BLaER1 treated with 17β-estradiol and CSF1 and Interleukin-3, amounts not matched to agents 10 nM and 100 nM (cell line): ENCODE data around the gene DCTN4.
"Not testable (repeated sequence)": the region's sequence is repeated elsewhere in the genome, so short reads cannot be mapped to it uniquely, and the experiment has no call there.

Source experiments
- H3K27ac ChIP-seq, 11 experiments: shearing (Covaris generic); formaldehyde crosslinking; 2 replicates each; pipeline ENCODE4 v1.8.1; 2022
- H3K27me3 ChIP-seq, 11 experiments: shearing (Covaris generic); formaldehyde crosslinking; 2 replicates each; pipeline ENCODE4 v1.8.1; 2022
- H3K36me3 ChIP-seq, 11 experiments: shearing (Covaris generic); formaldehyde crosslinking; 2 replicates each; pipeline ENCODE4 v1.8.1; 2022
- H3K4me1 ChIP-seq, 10 experiments: shearing (Covaris generic); formaldehyde crosslinking; 2 replicates each; pipeline ENCODE4 v1.8.1; 2022
- H3K4me2 ChIP-seq, 11 experiments: shearing (Covaris generic); formaldehyde crosslinking; 2 replicates each; pipeline ENCODE4 v1.8.1; 2022
- H3K4me3 ChIP-seq, 10 experiments: shearing (Covaris generic); formaldehyde crosslinking; 2 replicates each; pipeline ENCODE4 v1.8.1; 2022
- H3K9ac ChIP-seq, 11 experiments: shearing (Covaris generic); formaldehyde crosslinking; 2 replicates each; pipeline ENCODE4 v1.8.1; 2022
- H3K9me3 ChIP-seq, 11 experiments: shearing (Covaris generic); formaldehyde crosslinking; replicated peaks in 1 of 11; 2 replicates each; pipeline ENCODE4 v1.8.1; 2022
- H4K20me1 ChIP-seq, 11 experiments: shearing (Covaris generic); formaldehyde crosslinking; 2 replicates each; pipeline ENCODE4 v1.8.1; 2022
- Cebpa-rat ChIP-seq, 11 experiments: shearing (Covaris generic); IDR thresholded peaks; 2 replicates each; pipeline ENCODE4 v1.8.1; 2022

The DCTN4 gene

GRCh38 chr5:150758531-150759333 is at the start of gene DCTN4:
DCTN4 (minus strand) TSS chr5:150759017; CDS start chr5:150758993, 24 bp downstream.
- peaks cover 0 to 9% (median 0%) of the 10 kb centered on the region in 11 experiments; a peak in 1 of 22 replicates for H3K9me3 ChIP-seq

GRCh38 chr5:150804388-150804787 is 45.6 kb upstream of the DCTN4 start:
- H3K4me1 ChIP-seq, result peaks cover 5 to 13% (median 11%) of the 10 kb centered on the region in 10 experiments; a peak in 15 of 20 replicates
- H3K9me3 ChIP-seq, result peaks cover 2 to 20% (median 10%) of the 10 kb centered on the region in 11 experiments; a peak in 18 of 22 replicates
- no peaks in the 10 kb centered on the region for H3K27me3 ChIP-seq
- no peaks in the 10 kb centered on the region for H3K36me3 ChIP-seq
- H3K27ac ChIP-seq, result no peak overlapping the region
- TF ChIP-seq Cebpa-rat (IDR thresholded peaks at IDR 0.05), result no peak
- H3K9ac ChIP-seq, result no peak overlapping the region
- H3K4me3 ChIP-seq, result no peak overlapping the region
- H3K4me2 ChIP-seq, result no peak overlapping the region
- no peaks in the 10 kb centered on the region for H4K20me1 ChIP-seq

More at GRCh38 chr5:150758531-150759333, at the start of gene DCTN4:
- TF ChIP-seq Cebpa-rat (IDR thresholded peaks at IDR 0.05), result no peak
- Histone ChIP-seq H3K36me3 (peaks cover 27 to 35% (median 28%) of the 10 kb centered on the region in 11 experiments), H3K4me2 (peak within 1 kb of the TSS; percentile 78 to 99 (median 93)), H3K27me3 (no peaks in the 10 kb centered on the region), H3K4me1 (peaks cover 49 to 81% (median 53%) of the 10 kb centered on the region in 10 experiments), H4K20me1 (peaks cover 0 to 17% (median 8%) of the 10 kb centered on the region in 11 experiments; a peak in 10 of 22 replicates), H3K9ac (peak within 1 kb of the TSS; percentile 87 to 94 (median 91)), H3K27ac (peak within 1 kb of the TSS; percentile 88 to 98 (median 94)), H3K4me3 (peak within 1 kb of the TSS; percentile 68 to 86 (median 78))

- peak overlapping the region in 1 of 10 experiments; percentile 16; a peak in 1 of 20 replicates for H3K4me3 ChIP-seq
Measured at GRCh38 chr5:150801117-150801927, 42.5 kb upstream of the DCTN4 start.

DNA sequence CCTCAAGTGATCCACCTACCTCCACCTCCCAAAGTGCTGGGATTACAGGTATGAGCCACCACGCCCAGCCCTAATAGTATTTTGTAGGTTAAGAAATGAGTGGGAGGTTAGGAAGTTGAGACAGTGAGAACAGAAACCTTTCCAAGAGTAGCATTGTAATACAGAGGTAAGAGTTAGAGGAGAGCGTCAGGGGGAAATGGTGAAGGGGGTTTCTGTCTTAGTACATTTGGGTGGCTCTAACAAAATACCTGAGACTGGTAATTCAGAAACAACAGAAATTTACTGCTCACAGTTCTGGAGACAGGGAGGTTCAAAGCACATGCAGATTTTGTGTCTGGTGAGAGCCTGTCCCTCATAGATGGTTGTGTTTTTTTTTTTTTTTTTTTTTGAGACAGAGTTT is 38.6 kb upstream of the DCTN4 start:
- Histone ChIP-seq H3K9ac (no peak overlapping the region), H3K36me3 (peaks cover 15 to 68% (median 44%) of the 10 kb centered on the region in 11 experiments; a peak in 19 of 22 replicates), H3K4me3 (no peak overlapping the region), H3K4me1 (peaks cover 5 to 28% (median 12%) of the 10 kb centered on the region in 10 experiments; a peak in 17 of 20 replicates), H3K4me2 (no peak overlapping the region), H3K27me3 (no peaks in the 10 kb centered on the region), H4K20me1 (peaks cover 0 to 32% (median 7%) of the 10 kb centered on the region in 11 experiments; a peak in 8 of 22 replicates), H3K9me3 (peaks cover 0 to 7% (median 0%) of the 10 kb centered on the region in 11 experiments; a peak in 4 of 22 replicates), H3K27ac (no peak overlapping the region)
- no peak for TF ChIP-seq Cebpa-rat (IDR thresholded peaks at IDR 0.05)

More at GRCh38 chr5:150801117-150801927, 42.5 kb upstream of the DCTN4 start:
- H3K9me3 ChIP-seq, result peaks cover 0 to 14% (median 7%) of the 10 kb centered on the region in 11 experiments; a peak in 9 of 22 replicates
- peaks cover 1 to 30% (median 12%) of the 10 kb centered on the region in 11 experiments; a peak in 16 of 22 replicates for H3K36me3 ChIP-seq
- H3K27ac ChIP-seq, result 0 out of 22 replicates have a peak overlapping the region, but pooled peaks of 1 of the 11 experiments have one; percentile 6
- TF ChIP-seq Cebpa-rat (IDR thresholded peaks at IDR 0.05), result no peak
- H3K27me3 ChIP-seq, result no peaks in the 10 kb centered on the region
- H3K9ac ChIP-seq, result peak overlapping the region in 3 of 11 experiments; percentile 13 to 24 (median 19); a peak in 2 of 22 replicates
- H3K4me2 ChIP-seq, result peak overlapping the region in 9 of 11 experiments; percentile 8 to 67 (median 47); a peak in 15 of 22 replicates
- H3K4me1 ChIP-seq, result peaks cover 5 to 13% (median 11%) of the 10 kb centered on the region in 10 experiments; a peak in 15 of 20 replicates
- H4K20me1 ChIP-seq, result peaks cover 0 to 6% (median 0%) of the 10 kb centered on the region in 11 experiments; a peak in 6 of 22 replicates

DNA sequence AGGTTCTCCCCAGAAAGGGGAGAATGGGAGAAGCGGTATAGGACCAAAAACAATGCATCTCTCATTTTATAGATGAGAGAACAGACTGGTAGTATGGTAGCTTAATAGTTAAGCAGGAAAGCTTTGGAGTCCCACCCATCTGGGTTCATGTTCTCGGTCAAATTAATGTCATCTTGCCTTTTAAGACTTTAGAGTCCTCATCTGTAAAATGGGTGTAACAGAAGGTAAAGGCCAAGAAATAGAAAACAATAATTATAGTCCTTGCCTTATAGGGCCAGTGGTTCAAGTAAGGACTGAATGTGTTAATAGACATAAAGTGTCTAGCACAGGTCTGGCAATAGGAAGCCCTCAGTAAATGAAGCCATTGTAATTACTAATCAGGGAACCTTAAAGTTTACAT is 36.1 kb upstream of the DCTN4 start:
- Histone ChIP-seq H3K27ac (no peak overlapping the region), H3K4me1 (peaks cover 12 to 39% (median 16%) of the 10 kb centered on the region in 10 experiments), H3K9ac (no peak overlapping the region), H3K27me3 (no peaks in the 10 kb centered on the region), H3K36me3 (peaks cover 15 to 68% (median 45%) of the 10 kb centered on the region in 11 experiments; a peak in 19 of 22 replicates), H3K4me2 (no peak overlapping the region), H3K4me3 (no peak overlapping the region), H3K9me3 (peaks cover 0 to 7% (median 0%) of the 10 kb centered on the region in 11 experiments; a peak in 4 of 22 replicates), H4K20me1 (peaks cover 0 to 43% (median 7%) of the 10 kb centered on the region in 11 experiments; a peak in 9 of 22 replicates)
- no peak for TF ChIP-seq Cebpa-rat (IDR thresholded peaks at IDR 0.05)

DNA sequence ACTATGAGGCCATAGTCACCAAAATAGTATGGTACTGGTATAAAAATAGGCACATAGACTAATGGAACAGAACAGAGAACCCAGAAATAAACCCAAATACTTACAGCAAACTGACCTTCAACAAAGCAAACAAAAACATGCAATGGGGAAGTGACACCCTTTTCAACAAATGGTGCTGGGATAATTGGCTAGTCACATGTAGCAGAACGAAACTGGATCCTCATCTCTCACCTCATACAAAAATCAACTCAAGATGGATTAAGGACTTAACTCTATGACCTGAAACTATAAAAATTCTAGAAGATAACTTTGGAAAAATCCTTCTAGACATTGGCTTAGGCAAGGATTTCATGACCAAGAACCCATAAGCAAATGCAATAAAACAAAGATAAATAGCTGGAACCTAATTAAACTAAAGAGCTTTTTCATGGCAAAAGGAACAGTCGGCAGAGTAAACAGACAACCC is 34.6 kb upstream of the DCTN4 start:
- Histone ChIP-seq H3K36me3 (peaks cover 15 to 61% (median 40%) of the 10 kb centered on the region in 11 experiments; a peak in 19 of 22 replicates), H4K20me1 (peaks cover 0 to 58% (median 8%) of the 10 kb centered on the region in 11 experiments; a peak in 9 of 22 replicates), H3K4me1 (peaks cover 26 to 54% (median 31%) of the 10 kb centered on the region in 10 experiments), H3K4me2 (peak overlapping the region in 4 of 11 experiments; percentile 7 to 42 (median 32); a peak in 5 of 22 replicates)
- not testable (repeated sequence) for H3K9ac ChIP-seq, H3K27me3 ChIP-seq, H3K9me3 ChIP-seq, H3K4me3 ChIP-seq, H3K27ac ChIP-seq

DNA sequence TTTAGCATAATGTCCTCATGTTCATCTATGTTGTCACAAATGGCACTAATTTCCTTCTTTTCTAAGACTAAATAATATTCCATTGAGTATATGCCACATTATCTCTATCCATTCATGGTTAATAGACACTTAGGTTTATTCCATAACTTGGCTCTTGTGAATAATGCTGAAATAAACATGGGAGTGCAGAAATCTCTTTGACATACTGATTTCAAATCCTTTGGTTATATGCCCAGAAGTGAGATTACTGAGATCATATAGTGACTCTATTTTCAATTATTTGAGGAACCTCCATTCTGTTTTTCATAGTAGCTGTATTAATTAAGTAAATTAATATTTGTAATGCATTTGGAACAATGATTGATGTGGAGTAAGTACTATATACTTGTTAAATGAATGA is 32.7 kb upstream of the DCTN4 start:
- Histone ChIP-seq H4K20me1 (peaks cover 0 to 60% (median 8%) of the 10 kb centered on the region in 11 experiments; a peak in 9 of 22 replicates), H3K27me3 (no peaks in the 10 kb centered on the region), H3K4me2 (peak overlapping the region in 9 of 11 experiments; percentile 70 to 92 (median 79); a peak in 9 of 22 replicates), H3K9me3 (peaks cover 0 to 7% (median 2%) of the 10 kb centered on the region in 11 experiments; a peak in 6 of 22 replicates), H3K9ac (peak overlapping the region in 1 of 11 experiments; percentile 70; a peak in 1 of 22 replicates), H3K4me3 (no peak overlapping the region), H3K36me3 (peaks cover 14 to 41% (median 28%) of the 10 kb centered on the region in 11 experiments; a peak in 19 of 22 replicates), H3K4me1 (peaks cover 39 to 73% (median 50%) of the 10 kb centered on the region in 10 experiments), H3K27ac (peak overlapping the region in 1 of 11 experiments; percentile 70; a peak in 4 of 22 replicates)
- TF ChIP-seq Cebpa-rat (IDR thresholded peaks at IDR 0.05), result no peak
